HG03354 (cell line): ENCODE results near the gene SIAH2.

ENCODE experiments used
- ATAC-seq: cut with Tn5 transposase; IDR thresholded peaks from one replicate; pipeline ENCODE4 v1.9.1; 2021; ENCODE audit warnings: mild to moderate bottlenecking; ENCODE audit not compliant: unreplicated experiment, poor library complexity, severe bottlenecking

SIAH2 gene

GRCh38 chr3:150697646-150698045 is 65.3 kb downstream of the SIAH2 start:
- ATAC-seq = no peak

GRCh38 chr3:150691414-150692040 is 71.4 kb downstream of the SIAH2 start:
- no peak for ATAC-seq
